ENCODE data around the gene AURKB. TPM values are rescaled to one million over a fixed set of nuclear protein-coding genes. Genes with fewer than 3 reads are reported as not detected.

The AURKB gene
- total and polyA plus RNA-seq, 2 of the 13 experiments (the other 11 are each of a cell fraction or from before 2014, with no cell fraction given) = 29.5 to 75.3 TPM

GRCh38 chr17:8189041-8189710 is 21.2 kb downstream of the AURKB start (continued):
- TF ChIP-seq ZNF563 (CRISPR knock-in tag; IDR thresholded peaks at IDR 0.05) = no peak

DNA sequence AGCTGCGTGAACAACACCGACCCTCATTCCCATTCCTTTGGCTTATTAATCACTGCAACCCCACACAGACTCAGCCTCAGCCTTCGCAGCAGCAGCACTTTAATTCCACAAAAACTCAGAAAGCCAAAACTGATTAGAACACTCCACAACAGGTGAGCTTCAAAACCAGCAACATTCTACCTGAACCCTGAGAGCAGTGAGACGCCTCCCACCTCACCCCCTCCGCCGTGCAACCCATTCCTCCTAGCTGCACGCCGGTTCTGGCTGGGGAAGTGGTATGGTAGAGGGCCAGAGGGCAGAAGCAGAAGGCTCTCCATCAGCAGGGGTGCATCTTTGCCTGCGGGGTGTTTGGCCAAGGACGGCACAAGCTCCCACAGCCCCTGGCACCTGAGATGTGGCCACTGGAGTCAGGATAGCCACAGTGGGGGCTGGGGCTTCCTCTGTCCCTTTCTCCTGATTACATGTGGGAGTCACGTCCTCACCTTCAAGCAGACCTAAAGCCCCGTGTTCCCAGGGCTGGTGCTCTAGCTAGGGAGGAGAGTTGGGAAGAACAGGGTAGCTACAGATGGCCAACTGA is 22.0 kb downstream of the AURKB start:
- H3K27ac ChIP-seq (ENCODE audit: extremely low read length, insufficient read depth, low read length) = peak overlapping the region; percentile 64
- no peaks in the 10 kb centered on the region; a peak in 1 of 5 replicates for H3K27me3 ChIP-seq (ENCODE audit: control insufficient read depth in 1 of 2, insufficient read depth in 2 of 2, low read length in 2 of 2)
- H3K4me3 ChIP-seq (replicated peaks in 1 of 3; ENCODE audit: insufficient read depth in 1 of 3, low read depth in 2 of 3, low read length in 3 of 3) = peak overlapping the region; percentile 74 to 92 (median 77)
- H3K36me3 ChIP-seq (replicated peaks in 1 of 2; ENCODE audit: control insufficient read depth in 1 of 2, insufficient read depth in 2 of 2, low read length in 2 of 2) = no peaks in the 10 kb centered on the region
- intact Hi-C loops (cut with micrococcal nuclease; ENCODE audit: unreplicated experiment) = loop anchor here (5.0 kb wide), 1 partner anchor 51 kb away; no protein-coding TSS in a partner anchor
- FAIRE-seq (no peak), ATAC-seq (no peak), DNase-seq (ENCODE audit: low spot score) (no peak)
- CTCF ChIA-PET (ENCODE audit: low intra/inter-chr PET ratio, low total read pairs) = no interaction called here
- peak overlapping the region; percentile 98 for H3K4me2 ChIP-seq (ENCODE audit: low read depth, low read length)
- 8% methylated on average over 7 of the region's 12 CpGs for WGBS (ENCODE audit: low lambda C conversion rate)
- H2AFZ ChIP-seq (ENCODE audit: low read length) = no peak overlapping the region
- H3K4me1 ChIP-seq (ENCODE audit: insufficient read depth, low read length) = peaks cover 43% of the 10 kb centered on the region
- no peaks in the 10 kb centered on the region for H3K9me3 ChIP-seq (ENCODE audit: low read length)
- peak overlapping the region; percentile 79 for H3K9ac ChIP-seq (ENCODE audit: insufficient read depth, low read depth, low read length)
- in situ Hi-C loops (cut with HindIII; ENCODE audit: extremely low pct_ligation_motif_present, low pct_unique_long_range_greater_than_20kb) = loop anchor here (5.0 to 10.0 kb wide), 2 partner anchors 34 to 64 kb away; partner anchors contain the start of gene HES7
- POLR2A ChIA-PET = interaction anchor here (0.6 to 9.9 kb wide), 10 partner anchors 13 to 247 kb away, joined by 3 to 160 read pairs (median 14); partner anchors contain the start of genes AURKB, CTC1, NDEL1 and PFAS
- no TSS peak for BruUV-seq (replicated peaks)
- peaks cover 8% of the 10 kb centered on the region for H3K79me2 ChIP-seq (ENCODE audit: insufficient read depth, low read length)
- H4K20me1 ChIP-seq (ENCODE audit: insufficient read depth, low read length) = peaks cover 6% of the 10 kb centered on the region
- no peak for TF ChIP-seq KLF15 (CRISPR knock-in tag; IDR thresholded peaks at IDR 0.05; ENCODE audit: borderline replicate concordance)
- TF ChIP-seq BORCS8-MEF2B (CRISPR knock-in tag; IDR thresholded peaks at IDR 0.05) = no peak
- TF ChIP-seq MLLT10 (CRISPR knock-in tag; IDR thresholded peaks at IDR 0.05) = no peak
- TF ChIP-seq ZNF10 (CRISPR knock-in tag; IDR thresholded peaks at IDR 0.05; ENCODE audit: borderline replicate concordance, low read depth) = no peak
- no peak for TF ChIP-seq SKI (IDR thresholded peaks at IDR 0.05; ENCODE audit: partially characterized antibody)
- no peak for TF ChIP-seq CERS6 (CRISPR knock-in tag; IDR thresholded peaks at IDR 0.05)
- TF ChIP-seq TBX2 (CRISPR knock-in tag; IDR thresholded peaks at IDR 0.05; ENCODE audit: borderline replicate concordance) = 0 out of 2 replicates have a peak, but pooled peaks have one; percentile 3
- TF ChIP-seq MZF1 (CRISPR knock-in tag; IDR thresholded peaks at IDR 0.05; ENCODE audit: borderline replicate concordance) = no peak
- TF ChIP-seq, protein P1, sequence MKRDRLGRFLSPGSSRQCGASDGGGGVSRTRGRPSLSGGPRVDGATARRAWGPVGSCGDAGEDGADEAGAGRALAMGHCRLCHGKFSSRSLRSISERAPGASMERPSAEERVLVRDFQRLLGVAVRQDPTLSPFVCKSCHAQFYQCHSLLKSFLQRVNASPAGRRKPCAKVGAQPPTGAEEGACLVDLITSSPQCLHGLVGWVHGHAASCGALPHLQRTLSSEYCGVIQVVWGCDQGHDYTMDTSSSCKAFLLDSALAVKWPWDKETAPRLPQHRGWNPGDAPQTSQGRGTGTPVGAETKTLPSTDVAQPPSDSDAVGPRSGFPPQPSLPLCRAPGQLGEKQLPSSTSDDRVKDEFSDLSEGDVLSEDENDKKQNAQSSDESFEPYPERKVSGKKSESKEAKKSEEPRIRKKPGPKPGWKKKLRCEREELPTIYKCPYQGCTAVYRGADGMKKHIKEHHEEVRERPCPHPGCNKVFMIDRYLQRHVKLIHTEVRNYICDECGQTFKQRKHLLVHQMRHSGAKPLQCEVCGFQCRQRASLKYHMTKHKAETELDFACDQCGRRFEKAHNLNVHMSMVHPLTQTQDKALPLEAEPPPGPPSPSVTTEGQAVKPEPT (CRISPR knock-in tag; IDR thresholded peaks at IDR 0.05; ENCODE audit: low read depth) = no peak
- TF ChIP-seq, protein P2, sequence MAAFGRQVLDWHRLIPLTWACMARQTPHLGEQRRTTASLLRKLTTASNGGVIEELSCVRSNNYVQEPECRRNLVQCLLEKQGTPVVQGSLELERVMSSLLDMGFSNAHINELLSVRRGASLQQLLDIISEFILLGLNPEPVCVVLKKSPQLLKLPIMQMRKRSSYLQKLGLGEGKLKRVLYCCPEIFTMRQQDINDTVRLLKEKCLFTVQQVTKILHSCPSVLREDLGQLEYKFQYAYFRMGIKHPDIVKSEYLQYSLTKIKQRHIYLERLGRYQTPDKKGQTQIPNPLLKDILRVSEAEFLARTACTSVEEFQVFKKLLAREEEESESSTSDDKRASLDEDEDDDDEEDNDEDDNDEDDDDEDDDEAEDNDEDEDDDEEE (CRISPR knock-in tag; IDR thresholded peaks at IDR 0.05) = 0 out of 2 replicates have a peak, but pooled peaks have one; percentile 31
- no peak for TF ChIP-seq SNAPC5 (CRISPR knock-in tag; IDR thresholded peaks at IDR 0.05; ENCODE audit: borderline replicate concordance)
- 0 out of 2 replicates have a peak, but pooled peaks have one; percentile 24 for TF ChIP-seq ZNF431 (CRISPR knock-in tag; IDR thresholded peaks at IDR 0.05; ENCODE audit: borderline replicate concordance, low read depth)
- no peak for TF ChIP-seq SMAD9 (CRISPR knock-in tag; IDR thresholded peaks at IDR 0.05)
- no peak for TF ChIP-seq ZNF709 (CRISPR knock-in tag; IDR thresholded peaks at IDR 0.05)
- TF ChIP-seq ZFP62 (CRISPR knock-in tag; IDR thresholded peaks at IDR 0.05) = no peak
- no peak for TF ChIP-seq ZNF136 (CRISPR knock-in tag; IDR thresholded peaks at IDR 0.05; ENCODE audit: low read depth)
- TF ChIP-seq ZBTB1 (CRISPR knock-in tag; IDR thresholded peaks at IDR 0.05; ENCODE audit: borderline replicate concordance) = no peak

Measured in HepG2 (cell line).